Hypothalamus (tissue), 51 donors: ENCODE results near the gene KRTAP5-2.
"Not testable (repeated sequence)": the region's sequence is repeated elsewhere in the genome, so short reads cannot be mapped to it uniquely, and the experiment has no call there.

ENCODE experiments used
- DNase-seq, 51 donors: peaks; one replicate each; lab custom pipeline; 2025; lab: John Stamatoyannopoulos, UW

Gene KRTAP5-2, protein sequence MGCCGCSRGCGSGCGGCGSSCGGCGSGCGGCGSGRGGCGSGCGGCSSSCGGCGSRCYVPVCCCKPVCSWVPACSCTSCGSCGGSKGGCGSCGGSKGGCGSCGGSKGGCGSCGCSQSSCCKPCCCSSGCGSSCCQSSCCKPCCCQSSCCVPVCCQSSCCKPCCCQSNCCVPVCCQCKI

DNA sequence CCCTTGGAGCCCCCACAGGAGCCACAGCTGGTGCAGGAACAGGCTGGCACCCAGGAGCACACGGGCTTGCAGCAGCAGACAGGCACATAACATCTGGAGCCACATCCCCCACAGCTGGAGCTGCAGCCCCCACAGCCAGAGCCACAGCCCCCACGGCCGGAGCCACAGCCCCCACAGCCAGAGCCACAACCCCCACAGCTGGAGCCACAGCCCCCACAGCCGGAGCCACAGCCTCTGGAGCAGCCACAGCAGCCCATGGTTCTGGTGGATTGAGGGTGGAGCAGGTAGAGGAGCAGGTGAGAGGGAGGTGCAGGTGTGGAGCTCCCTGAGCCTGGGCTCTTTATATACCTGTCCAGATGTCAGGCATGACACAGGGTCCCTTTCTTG, at the start of gene KRTAP5-2:
TSS of gene KRTAP5-2 (minus strand) at position 301 of the 387 bp plus-strand sequence. CDS start at position 257, 44 bp downstream.
- DNase-seq, result no peak

DNA sequence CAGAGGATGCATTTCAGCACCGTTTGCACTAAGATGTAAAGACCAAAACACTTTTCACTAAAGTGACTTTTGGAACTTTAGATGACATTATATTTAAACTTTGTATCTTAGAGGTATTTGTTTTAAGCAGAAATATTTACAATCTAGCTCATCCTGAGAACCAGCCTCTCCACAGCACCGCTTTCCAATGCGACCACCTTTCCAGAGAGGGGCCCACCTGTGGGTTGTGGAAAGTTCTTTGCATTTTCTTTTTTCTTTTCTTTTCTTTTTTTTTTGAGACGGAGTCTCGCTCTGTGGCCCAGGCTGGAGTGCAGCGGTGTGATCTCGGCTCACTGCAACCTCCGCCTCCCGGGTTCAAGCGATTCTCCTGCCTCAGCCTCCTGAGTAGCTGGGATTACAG, 48.4 kb upstream of the KRTAP5-2 start:
- DNase-seq, result not testable (repeated sequence)

DNA sequence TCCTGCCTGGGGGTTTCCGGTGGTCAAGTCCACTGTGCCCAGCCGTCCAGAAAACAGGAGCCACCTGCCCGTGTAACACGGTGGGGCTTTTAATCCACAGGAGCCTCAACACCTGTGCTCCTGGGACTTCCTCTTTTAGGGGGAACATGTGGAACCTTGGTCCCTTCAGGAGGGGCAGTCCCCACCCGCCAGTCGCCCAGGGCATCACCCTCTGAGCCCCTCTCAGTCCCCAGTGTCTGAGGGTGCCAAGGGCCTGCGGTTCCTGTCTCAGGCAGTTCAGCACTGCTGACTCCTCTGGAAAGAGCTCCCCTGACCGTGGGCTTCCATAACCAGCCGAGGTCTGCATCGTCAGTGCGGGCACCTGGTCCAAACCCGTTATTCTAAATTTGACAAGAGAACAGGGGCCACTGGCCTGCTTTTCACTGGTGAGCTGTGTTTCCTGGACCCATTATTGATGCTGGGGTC, 47.3 kb upstream of the KRTAP5-2 start:
- DNase-seq, result no peak

DNA sequence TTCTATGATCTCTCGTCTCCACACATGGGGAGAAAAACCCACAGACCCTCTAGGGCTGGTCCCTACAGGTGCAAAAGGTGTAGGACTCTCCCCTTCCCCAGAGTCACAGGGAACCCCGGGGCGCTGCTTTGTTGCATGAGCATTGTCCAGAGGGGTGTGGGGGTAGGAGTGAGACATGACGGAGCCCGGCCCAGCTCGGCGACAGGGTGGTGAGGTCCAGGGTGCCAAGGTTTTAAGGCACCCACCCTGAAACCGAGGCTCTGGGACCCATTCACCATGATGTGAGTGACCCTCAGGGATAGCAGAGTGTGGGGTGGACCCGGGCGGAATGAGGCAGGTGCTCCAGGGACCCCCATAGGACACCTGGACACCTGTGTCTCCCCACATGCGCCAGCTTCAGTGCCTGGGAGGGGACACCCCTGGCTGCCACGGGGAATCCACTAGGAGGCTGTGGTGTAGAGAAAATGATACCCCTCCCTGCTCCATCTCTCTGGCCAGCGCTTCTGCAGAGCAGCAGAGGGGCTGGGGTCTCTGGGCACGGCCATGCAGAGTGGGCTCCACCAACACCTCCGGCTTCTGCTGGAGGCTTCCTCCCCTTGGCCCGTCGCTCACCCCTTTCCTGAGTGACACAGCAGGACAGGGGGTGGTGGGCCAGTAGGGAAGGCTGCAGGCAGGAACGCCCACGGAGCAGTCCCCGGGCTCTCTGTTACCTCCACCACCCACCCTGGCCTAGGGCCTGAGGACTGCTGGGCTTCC, 46.7 kb upstream of the KRTAP5-2 start:
- DNase-seq, result no peak

DNA sequence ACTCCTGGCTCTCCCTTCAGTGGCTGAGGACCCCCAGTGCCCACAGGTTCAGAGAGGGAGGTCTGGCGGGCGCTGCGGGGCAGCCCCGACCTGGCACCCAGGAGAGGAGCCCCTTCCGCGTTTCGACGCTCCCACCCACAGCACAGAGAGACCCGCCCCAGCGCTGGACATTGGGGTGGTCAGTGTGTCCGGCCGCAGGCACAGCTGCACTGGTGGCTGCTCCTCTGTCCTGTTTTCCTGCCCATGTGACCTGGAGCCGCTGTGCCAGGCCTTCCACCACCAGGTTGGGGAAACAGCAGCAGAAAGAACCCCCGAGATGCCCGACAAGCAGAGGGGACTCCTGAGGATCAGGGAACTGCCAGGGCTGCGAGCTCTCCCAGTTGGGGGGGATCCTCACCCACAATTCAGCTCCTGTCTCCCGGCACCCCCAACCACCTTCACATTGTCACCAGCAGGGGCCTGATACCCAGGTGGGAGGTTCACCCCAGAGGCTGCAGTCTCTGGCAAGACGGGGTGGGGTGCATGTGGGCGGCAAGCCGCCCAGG, 45.1 kb upstream of the KRTAP5-2 start:
- DNase-seq, result no peak

DNA sequence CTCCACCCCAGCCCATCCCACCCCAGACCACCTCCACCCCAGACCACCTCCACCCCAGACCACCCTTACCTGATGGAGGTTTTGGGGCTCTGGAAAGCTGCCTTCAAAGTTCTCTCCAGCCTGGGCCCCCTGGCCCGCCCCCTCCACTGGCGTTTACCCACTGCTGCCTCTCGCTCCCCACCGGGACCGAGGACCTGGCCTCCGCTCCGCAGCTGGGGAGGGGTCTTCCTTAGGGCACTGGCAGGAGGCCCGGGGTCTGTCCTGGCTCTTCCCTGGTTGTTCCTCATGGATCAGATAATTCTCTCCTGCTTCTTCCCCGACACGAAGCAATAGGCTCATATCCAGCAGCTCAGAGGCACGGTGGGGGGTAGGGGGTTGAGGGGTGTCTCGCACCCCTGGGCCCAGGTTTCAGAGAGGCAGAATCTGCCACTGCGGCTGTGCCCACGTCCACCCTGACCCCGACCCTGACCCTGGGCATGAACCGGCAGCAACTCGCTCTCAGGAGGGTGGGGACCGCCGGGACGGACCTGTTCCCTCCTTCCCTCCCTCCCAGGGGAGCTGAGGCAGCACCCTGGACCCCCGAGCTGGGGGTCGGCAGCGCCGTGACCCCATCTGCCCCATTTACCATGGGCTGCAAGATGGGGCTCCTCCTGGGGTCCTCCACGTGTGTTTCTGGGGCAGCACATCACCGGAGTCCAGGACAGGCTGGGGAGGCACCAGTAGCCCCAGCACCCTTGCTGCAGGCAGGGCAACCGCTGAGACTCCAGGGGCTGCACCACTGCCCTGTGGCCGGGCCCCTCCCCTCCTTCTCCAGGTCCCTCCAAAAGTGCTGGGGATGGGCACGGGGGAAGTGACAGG, 44.4 kb upstream of the KRTAP5-2 start:
- DNase-seq, result no peak

DNA sequence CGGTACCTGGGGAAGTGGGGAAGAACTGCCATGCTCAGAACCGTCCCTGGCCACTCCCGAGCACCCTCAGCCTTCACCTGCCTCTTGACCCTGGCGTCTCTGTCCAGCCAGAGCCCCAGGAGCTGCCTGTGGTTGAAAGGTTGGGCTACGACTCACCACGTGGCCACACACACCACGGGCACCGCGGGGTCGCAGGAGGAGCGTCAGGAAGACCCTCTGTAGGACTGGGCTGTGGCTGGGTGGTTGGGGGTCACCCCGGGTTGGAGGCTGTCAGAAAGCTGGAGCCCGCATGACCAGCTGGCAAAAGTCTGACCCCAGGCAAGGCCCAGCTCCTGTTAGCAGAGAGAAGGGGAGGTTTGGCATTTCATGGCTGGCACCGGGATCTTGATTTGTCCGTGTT, 43.0 kb upstream of the KRTAP5-2 start:
- no peak for DNase-seq

DNA sequence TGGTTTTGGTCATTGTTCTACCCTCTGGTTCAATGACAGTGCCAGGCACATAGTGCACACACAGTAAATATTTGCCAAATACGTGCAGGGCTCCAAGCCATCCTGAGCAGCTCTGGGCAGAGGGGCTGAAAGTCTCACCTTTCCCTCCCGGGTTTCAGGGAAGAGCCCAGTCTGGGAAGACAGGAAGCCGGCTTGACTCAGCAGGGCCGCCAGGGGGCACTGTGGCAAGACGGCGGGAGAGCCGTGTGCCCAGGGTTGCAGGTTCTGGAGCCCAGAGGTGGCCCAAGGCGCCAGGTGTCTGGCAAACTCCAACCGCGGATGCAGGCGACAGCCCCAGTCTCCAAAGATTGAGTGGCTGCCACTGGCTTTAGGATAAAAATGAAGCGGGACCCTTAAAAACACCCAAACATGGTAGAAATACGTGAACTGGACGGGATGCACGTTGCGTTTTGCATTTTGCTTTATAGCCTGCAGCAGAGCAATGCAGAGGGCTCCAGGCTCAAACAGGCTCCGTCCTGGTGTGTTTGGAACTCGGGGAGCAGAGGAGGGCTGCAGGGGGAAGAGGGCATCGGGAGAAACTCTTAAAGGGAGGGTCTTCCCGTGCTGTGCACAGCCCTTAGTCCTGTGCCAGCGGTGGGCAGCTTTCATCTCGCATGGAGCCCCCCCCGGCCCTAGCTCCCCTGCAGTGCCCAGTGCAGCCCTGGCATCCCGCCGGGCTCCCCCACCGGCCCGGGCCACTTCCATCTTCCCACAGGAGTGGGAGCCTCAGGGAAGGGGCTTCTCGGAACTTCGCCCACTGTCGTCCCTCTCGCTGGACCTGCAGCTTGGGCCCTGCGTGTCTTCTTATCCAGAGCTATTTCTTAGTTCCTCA, 42.2 kb upstream of the KRTAP5-2 start:
- peak in 8 of 51 donors; percentile 2 to 37 (median 10) for DNase-seq

DNA sequence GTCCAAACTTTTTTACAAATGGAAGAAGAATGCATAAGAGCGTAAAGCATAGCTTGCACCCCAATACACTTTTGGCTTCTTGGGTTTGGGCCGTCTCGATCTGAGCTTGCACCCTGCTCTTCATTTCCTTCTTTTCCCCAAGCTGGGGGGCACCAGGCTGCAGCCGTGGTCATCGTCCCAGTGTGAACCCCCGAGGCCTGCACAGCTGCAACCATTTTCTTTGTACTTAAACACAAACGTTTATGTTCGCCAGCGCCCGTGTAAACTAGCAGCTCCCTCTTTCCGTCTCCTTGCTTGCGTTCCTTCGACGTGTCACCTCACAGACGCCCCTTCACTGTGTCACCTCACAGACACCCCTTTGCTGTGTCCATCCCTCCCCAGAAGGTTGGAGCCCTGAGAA, 41.6 kb upstream of the KRTAP5-2 start:
- DNase-seq, result no peak

DNA sequence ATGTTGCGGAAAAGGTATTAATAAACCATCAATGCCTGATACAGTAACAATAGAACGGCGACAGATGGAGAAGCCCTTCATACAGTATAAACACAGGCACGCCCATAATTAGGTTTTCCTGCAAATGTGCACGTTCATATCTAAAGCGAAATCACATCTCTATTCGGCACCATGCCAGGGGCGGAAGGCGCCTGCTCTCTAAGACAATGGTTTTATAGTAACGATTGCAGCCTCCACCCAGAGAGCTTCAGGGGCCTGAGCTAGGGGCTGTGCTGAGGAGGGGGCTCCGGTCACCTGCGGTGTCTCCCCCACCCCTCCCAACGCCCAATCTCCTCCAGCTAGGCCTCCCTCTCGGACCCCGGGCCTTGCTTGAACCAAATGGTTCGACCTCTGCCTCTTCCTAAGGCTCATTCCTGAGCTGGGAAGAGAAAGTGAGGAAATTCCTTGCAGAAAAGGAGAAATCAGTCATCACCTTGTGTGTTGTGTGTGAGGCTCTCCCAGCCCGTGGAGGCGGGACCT, 41.1 kb upstream of the KRTAP5-2 start:
- no peak for DNase-seq

DNA sequence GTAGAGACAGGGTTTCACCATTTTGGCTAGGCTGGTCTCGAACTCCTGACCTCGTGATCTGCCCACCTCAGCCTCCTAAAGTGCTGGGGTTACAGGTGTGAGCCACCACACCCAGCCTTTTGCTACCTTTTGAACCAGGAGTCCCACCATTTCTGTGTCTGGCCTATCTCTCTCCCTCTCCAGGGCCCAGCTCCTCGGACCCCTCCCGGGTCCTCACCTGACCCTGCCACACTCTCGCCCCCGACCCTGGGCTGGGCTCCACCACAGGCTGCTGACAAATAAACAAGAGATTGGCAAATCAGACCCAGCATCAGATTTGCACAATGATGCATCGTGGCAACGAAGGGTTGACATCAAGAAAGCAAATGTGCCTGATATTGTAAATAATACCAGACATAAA, 40.2 kb upstream of the KRTAP5-2 start:
- no peak for DNase-seq

DNA sequence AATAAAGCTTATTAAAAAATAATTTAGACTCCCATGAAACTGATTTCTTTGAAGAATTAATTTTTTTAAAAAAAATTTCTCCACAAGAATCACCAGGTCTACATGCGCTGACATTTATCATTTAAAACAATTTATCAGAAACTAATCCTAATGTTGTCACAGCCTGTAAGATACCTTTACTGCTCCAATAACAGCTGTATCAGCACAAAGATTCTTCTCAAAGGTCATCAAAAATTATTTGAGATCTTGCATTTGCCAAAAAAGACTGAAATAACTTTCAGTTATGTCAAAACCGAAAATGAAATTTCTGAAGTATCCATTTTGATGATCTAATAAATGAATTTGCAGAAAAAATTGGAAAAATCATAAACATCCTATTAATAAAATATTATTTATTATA, 39.5 kb upstream of the KRTAP5-2 start:
- DNase-seq, result no peak

DNA sequence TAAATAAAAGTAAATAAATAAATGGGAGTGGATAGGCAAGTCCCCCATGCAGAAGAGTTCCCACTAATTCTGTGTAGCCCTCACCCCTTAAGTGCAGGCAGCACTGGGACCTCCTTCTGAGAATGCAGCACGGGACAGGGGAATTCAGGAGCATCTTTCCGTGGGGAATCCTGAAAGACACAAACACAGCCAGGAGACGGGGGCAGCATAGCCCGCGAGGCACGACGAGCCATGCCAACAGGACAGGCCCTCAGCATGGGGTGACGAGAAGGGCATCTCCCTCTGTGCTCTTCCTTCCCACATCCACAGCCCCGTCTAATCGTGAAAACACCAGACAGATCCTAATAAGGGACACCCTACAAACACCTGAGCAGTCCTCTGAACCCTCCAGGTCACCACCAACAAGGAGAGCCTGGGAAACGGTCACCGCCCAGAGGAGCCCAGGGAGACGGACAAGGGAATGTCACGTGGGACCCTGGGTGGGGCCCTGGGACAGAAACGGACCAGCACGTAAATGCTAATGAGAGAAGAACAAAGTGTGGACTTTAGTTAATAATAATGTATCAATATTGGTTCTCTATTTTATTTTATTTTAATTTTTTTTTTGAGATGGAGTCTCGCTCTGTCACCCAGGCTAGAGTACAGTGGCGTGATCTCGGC, 38.3 kb upstream of the KRTAP5-2 start:
- DNase-seq, result no peak

DNA sequence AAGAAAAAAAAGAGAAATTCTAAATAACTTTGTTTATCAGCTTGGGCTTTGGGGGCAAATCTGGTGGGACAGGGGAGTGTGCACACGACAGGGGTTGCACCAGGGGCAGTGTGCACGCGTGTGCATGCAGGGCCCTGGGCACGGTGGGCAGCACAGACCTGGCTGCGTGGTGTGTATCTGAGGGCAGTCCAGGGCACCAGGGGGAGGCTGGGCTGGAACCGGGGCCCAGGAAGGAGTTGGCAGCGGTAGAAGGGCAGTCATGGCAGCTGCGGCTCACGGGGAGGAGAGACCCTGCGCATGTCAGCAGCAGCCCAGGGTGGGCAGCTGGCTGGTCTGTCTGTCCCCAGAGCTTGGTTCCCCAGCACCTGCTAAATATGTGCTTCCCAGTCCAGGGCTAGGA, 35.8 kb upstream of the KRTAP5-2 start:
- DNase-seq, result no peak

DNA sequence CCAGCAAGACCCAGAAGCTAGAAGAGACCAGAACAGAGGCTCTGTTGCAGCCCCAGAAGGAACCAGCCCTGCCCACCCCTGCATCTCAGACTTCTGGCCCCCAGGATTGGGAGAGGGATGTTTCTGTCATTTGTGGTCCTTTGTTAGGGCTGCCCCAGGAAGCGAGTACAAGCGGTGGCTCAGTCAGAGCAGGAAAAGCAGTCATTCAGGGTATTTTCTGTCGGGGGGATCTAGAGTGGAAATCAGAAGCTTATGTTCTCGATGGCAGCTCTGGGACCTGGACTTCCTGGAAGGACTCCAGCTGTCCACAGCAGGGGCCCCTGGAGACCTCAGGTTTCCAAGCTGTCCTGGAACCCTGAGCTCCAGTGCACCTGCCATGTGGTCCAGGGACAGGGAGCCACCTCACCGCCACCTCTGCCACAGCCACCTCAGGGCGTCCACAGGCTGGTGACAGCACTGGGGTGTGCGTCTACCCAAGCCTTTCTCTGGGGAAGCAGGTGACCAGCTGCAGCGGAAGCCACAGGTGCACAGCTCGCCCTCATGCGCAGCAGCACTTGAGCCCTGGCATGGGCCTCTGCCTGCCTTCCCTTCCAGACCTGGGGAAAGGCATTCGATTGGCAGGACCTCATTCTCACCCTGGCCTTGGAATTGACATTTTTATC, 34.1 kb upstream of the KRTAP5-2 start:
- DNase-seq, result no peak

DNA sequence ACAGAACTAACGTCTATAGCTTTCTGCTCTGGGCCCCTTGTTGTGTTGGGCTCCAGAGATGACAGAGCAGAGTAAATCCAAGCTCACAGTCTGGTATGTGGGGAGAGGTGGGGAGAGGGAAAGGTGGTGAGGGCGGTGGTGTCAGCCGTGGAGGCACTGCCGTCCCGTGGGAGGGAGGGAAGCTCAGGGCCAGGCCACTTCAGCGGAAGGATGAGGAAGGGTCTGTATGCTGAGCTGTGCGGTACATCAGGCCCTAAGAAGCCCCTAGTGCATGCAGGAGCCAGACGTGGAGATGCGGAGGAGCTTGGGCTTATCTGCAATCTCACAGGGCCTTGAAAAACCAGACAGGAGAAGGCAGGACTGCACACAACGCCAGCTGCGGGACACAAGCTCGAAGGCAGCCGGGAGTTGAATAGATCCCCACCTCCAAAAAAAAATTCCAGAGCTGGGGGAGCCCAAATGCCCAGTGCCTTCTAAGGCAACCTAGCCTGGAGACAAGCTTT, 33.0 kb upstream of the KRTAP5-2 start:
- no peak for DNase-seq

DNA sequence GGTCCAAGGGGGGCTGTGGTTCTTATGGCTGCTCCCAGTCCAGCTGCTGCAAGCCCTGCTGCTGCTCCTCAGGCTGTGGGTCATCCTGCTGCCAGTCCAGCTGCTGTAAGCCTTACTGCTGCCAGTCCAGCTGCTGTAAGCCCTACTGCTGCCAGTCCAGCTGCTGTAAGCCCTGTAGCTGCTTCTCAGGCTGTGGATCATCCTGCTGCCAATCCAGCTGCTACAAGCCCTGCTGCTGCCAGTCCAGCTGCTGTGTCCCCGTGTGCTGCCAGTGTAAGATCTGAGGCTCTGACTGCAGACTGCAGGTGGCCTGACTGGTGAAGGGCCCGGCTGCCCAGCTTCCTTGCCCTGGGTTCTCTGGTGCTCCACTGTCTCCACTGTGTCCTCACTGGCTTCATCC, 32.2 kb upstream of the KRTAP5-2 start:
- DNase-seq, result no peak

DNA sequence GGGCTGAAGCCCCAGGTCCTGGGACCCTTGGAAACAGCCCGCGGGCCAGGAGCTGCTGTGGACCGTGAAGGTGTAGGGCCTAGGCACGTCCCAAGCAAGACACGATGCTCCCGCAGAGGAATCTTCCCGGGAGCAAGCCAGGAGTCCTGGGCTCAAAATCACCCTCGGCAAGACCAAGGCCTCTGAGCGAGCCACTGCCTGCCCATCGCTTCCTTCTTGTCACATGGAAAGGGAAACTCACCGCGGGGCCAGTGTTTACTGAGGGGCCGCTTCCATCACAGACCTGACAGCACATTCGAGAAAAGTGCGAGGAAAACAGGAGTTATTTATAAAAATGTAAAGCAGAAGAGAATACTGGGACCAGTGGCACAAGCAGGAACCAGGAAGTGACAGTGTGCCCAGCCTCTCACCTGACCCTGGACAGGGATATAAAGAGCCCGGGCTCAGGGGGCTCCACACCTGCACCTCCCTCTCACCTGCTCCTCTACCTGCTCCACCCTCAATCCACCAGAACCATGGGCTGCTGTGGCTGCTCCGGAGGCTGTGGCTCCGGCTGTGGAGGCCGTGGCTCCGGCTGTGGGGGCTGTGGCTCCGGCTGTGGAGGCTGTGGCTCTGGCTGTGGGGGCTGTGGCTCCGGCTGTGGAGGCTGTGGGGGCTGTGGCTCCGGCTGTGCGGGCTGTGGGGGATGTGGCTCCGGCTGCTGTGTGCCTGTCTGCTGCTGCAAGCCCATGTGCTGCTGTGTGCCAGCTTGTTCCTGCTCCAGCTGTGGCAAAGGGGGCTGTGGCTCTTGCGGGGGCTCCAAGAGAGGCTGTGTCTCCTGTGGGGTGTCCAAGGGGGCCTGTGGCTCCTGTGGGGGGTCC, 31.5 kb upstream of the KRTAP5-2 start, which contains the start of gene KRTAP5-5:
TSS of gene KRTAP5-5 (plus strand) at position 450 of the 860 bp plus-strand sequence. CDS start at position 516, 66 bp downstream.
- DNase-seq, result no peak
